ENCODE measurements around the gene PRDM5.

DNA sequence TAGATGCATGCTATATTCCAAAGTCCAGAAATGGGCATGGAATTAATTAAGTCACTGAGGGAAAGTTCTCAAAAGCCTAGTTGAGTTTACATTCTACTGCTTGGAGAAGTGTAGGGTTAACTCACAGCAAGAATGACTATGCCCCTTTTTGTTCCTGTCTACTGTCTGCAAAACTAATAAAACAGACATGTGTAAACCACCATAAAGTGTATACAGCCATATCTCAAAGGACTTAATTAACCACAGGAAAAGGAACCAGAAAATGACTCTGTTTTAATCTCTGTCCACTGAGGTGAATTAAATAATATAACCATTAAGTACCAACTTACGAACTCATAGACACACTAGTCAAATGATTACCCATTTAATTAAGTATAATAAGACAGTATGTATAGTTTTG lies 84.9 kb downstream of the PRDM5 start:
- no peak for TF ChIP-seq POLR2A (IDR thresholded peaks at IDR 0.05)
- TF ChIP-seq, protein P1, sequence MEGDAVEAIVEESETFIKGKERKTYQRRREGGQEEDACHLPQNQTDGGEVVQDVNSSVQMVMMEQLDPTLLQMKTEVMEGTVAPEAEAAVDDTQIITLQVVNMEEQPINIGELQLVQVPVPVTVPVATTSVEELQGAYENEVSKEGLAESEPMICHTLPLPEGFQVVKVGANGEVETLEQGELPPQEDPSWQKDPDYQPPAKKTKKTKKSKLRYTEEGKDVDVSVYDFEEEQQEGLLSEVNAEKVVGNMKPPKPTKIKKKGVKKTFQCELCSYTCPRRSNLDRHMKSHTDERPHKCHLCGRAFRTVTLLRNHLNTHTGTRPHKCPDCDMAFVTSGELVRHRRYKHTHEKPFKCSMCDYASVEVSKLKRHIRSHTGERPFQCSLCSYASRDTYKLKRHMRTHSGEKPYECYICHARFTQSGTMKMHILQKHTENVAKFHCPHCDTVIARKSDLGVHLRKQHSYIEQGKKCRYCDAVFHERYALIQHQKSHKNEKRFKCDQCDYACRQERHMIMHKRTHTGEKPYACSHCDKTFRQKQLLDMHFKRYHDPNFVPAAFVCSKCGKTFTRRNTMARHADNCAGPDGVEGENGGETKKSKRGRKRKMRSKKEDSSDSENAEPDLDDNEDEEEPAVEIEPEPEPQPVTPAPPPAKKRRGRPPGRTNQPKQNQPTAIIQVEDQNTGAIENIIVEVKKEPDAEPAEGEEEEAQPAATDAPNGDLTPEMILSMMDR (IDR thresholded peaks at IDR 0.05) = no peak

All from thyroid gland (tissue), 4 donors.